PC-9 (cell line): ENCODE measurements around the gene RAB25. TPM values are rescaled to one million over a fixed set of nuclear protein-coding genes. Genes with fewer than 3 reads are reported as not detected.

Source experiments
- Bru-seq: library from RNA; stranded (reverse); fragments of 400-500 nt; gene quantifications from one replicate; lab custom pipeline; 2021; lab: Mats Ljungman, UMichigan
- BruChase-seq, 2 experiments: library from RNA; stranded (reverse); fragments of 400-500 nt; gene quantifications; one replicate each; lab custom pipeline; 2021; lab: Mats Ljungman, UMichigan
- BruUV-seq: library from RNA; stranded (reverse); fragments of 400-500 nt; replicated peaks from 2 replicates; lab custom pipeline; 2021; lab: Mats Ljungman, UMichigan
- CTCF ChIA-PET: fragments of 300-600 bp; sonication (Branson Sonifier 250); formaldehyde crosslinking; loops from one replicate; lab custom pipeline; 2022; ENCODE audit warnings: antibody characterized with exemption; lab: Charles Lee
- POLR2A ChIA-PET: fragments of 300-600 bp; sonication (Branson Sonifier 250); formaldehyde crosslinking; loops from one replicate; lab custom pipeline; 2022; ENCODE audit warnings: antibody characterized with exemption; ENCODE audit not compliant: unreplicated experiment; lab: Charles Lee
- DNase-seq, 2 experiments: peaks; one replicate each; pipeline versions ENCODE4 v3.0.0 to v3.0.0-alpha.2; 2015 to 2022; ENCODE audit warnings: mixed read lengths in 1 of 2
- H2AFZ ChIP-seq: fragments of 200-600 bp; sonication (generic); 2 replicates; pipeline ENCODE4 v1.8.1; 2017; ENCODE audit warnings: antibody characterized with exemption
- H3F3A ChIP-seq: fragments of 200-600 bp; sonication (generic); 2 replicates; pipeline ENCODE4 v1.8.1; 2017; ENCODE audit warnings: antibody characterized with exemption, mild to moderate bottlenecking, low read depth; ENCODE audit not compliant: insufficient read depth
- H3K27ac ChIP-seq: fragments of 200-600 bp; sonication (generic); 2 replicates; pipeline ENCODE4 v1.6.1; 2016; ENCODE audit warnings: mixed run types
- H3K27me3 ChIP-seq: fragments of 200-600 bp; sonication (generic); 2 replicates; pipeline ENCODE4 v1.6.1; 2016; ENCODE audit warnings: low read depth, mixed run types; ENCODE audit not compliant: insufficient read depth
- H3K36me3 ChIP-seq: fragments of 200-600 bp; sonication (generic); 2 replicates; pipeline ENCODE4 v1.6.1; 2016; ENCODE audit warnings: low read depth, mixed run types
- H3K4me1 ChIP-seq: fragments of 200-600 bp; sonication (generic); replicated peaks from 2 replicates; pipeline ENCODE4 v1.6.1; 2016; ENCODE audit warnings: mixed run types; ENCODE audit not compliant: insufficient read depth
- H3K4me2 ChIP-seq: fragments of 200-600 bp; sonication (generic); 2 replicates; pipeline ENCODE4 v1.6.1; 2017; ENCODE audit warnings: mixed run types
- H3K4me3 ChIP-seq: fragments of 200-600 bp; sonication (generic); 2 replicates; pipeline ENCODE4 v1.6.1; 2016; ENCODE audit warnings: mixed run types
- H3K79me2 ChIP-seq: fragments of 200-600 bp; sonication (generic); 2 replicates; pipeline ENCODE4 v1.6.1; 2017; ENCODE audit warnings: low read depth, mixed run types
- H3K9me2 ChIP-seq: fragments of 200-600 bp; sonication (generic); 2 replicates; pipeline ENCODE4 v1.8.1; 2017; ENCODE audit warnings: mild to moderate bottlenecking; ENCODE audit not compliant: insufficient read depth
- H3K9me3 ChIP-seq: fragments of 200-600 bp; sonication (generic); 2 replicates; pipeline ENCODE4 v1.8.1; 2016; ENCODE audit warnings: low read depth; ENCODE audit not compliant: insufficient read depth
- H4K20me1 ChIP-seq: fragments of 200-600 bp; sonication (generic); 2 replicates; pipeline ENCODE4 v1.8.1; 2017; ENCODE audit not compliant: insufficient read depth
- EZH2 ChIP-seq: fragments of 200-600 bp; sonication (generic); IDR thresholded peaks from 2 replicates; pipeline ENCODE4 v1.8.0; 2017; ENCODE audit warnings: antibody characterized with exemption, low read depth
- intact Hi-C: fragments of 100-400 bp; cut with micrococcal nuclease; formaldehyde crosslinking; loops from one replicate; pipeline ENCODE4 v1.10.0; 2022; ENCODE audit not compliant: unreplicated experiment
- long read RNA-seq: library from polyadenylated mRNA; stranded (forward); transcript quantifications from one replicate; pipeline ENCODE4 v2.0.0, GENCODE V29; 2022
- total RNA-seq: library from RNA; stranded (reverse); gene quantifications from 2 replicates; pipeline ENCODE4 v1.2.3, GENCODE V29; 2021
- TF ChIP-seq, protein P1 (sequence below): fragments of 200-600 bp; sonication (generic); conservative IDR thresholded peaks from 2 replicates; pipeline ENCODE4 v1.6.1; 2017; ENCODE audit warnings: mixed run types, antibody characterized with exemption, mild to moderate bottlenecking, moderate library complexity

Gene RAB25
- 129 and 194 TPM in 2 replicates for total RNA-seq
- Bru-seq, nascent RNA: percentile 74 among the genes with signal in this experiment
- percentile 80 among the genes with signal in this experiment for BruChase-seq, experiment 1, labeled RNA remaining after a 2-hour chase
- BruChase-seq, experiment 2, labeled RNA remaining after a 6-hour chase: percentile 86 among the genes with signal in this experiment
- long read RNA-seq, transcript RAB25-201 (5 exons, 1,110 nt): major isoform, 80 of 115 reads
- long read RNA-seq, transcript RAB25-203 (4 exons, 681 nt): minor isoform, 29 of 115 reads
- long read RNA-seq, partial matches to known transcripts: 0 of 115 reads
- long read RNA-seq, other reads (novel, unspliced or antisense): 3 of 115 reads

GRCh38 chr1:156060937-156061636 lies at the start of gene RAB25:
RAB25 (plus strand) TSS chr1:156061160; CDS start chr1:156061401, 241 bp downstream.
- Histone ChIP-seq H3K79me2 (peaks cover 49% of the 10 kb centered on the region), H3F3A (peaks cover 22% of the 10 kb centered on the region), H3K4me3 (peak within 1 kb of the TSS; percentile 64), H2AFZ (peak within 1 kb of the TSS; percentile 93), H3K9me3 (no peaks in the 10 kb centered on the region), H3K4me2 (peak within 1 kb of the TSS; percentile 94), H3K27me3 (no peaks in the 10 kb centered on the region), H3K4me1 (peaks cover 18% of the 10 kb centered on the region), H3K27ac (peak within 1 kb of the TSS; percentile 61), H3K36me3 (peaks cover 7% of the 10 kb centered on the region; the same call in 1 of the 2 replicates), H3K9me2 (no peaks in the 10 kb centered on the region), H4K20me1 (peaks cover 28% of the 10 kb centered on the region)
- intact Hi-C loops: loop anchor here (1.0 to 5.0 kb wide), 3 partner anchors 22 to 99 kb away; partner anchors contain the start of gene MEX3A
- POLR2A ChIA-PET: interaction anchor here (0.6 to 0.8 kb wide), 7 partner anchors 46 to 649 kb away, joined by 3 to 8 read pairs (median 3); partner anchors contain the start of gene ARHGEF2
- CTCF ChIA-PET: interaction anchor here (0.5 to 0.6 kb wide), 4 partner anchors 122 to 1204 kb away, joined by 3 to 12 read pairs (median 4); no protein-coding TSS in a partner anchor
- DNase-seq: peak; percentile 90 to 92
- BruUV-seq: TSS peak; percentile 70
- no peak for TF ChIP-seq EZH2
- TF ChIP-seq, protein P1, sequence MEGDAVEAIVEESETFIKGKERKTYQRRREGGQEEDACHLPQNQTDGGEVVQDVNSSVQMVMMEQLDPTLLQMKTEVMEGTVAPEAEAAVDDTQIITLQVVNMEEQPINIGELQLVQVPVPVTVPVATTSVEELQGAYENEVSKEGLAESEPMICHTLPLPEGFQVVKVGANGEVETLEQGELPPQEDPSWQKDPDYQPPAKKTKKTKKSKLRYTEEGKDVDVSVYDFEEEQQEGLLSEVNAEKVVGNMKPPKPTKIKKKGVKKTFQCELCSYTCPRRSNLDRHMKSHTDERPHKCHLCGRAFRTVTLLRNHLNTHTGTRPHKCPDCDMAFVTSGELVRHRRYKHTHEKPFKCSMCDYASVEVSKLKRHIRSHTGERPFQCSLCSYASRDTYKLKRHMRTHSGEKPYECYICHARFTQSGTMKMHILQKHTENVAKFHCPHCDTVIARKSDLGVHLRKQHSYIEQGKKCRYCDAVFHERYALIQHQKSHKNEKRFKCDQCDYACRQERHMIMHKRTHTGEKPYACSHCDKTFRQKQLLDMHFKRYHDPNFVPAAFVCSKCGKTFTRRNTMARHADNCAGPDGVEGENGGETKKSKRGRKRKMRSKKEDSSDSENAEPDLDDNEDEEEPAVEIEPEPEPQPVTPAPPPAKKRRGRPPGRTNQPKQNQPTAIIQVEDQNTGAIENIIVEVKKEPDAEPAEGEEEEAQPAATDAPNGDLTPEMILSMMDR: no peak

DNA sequence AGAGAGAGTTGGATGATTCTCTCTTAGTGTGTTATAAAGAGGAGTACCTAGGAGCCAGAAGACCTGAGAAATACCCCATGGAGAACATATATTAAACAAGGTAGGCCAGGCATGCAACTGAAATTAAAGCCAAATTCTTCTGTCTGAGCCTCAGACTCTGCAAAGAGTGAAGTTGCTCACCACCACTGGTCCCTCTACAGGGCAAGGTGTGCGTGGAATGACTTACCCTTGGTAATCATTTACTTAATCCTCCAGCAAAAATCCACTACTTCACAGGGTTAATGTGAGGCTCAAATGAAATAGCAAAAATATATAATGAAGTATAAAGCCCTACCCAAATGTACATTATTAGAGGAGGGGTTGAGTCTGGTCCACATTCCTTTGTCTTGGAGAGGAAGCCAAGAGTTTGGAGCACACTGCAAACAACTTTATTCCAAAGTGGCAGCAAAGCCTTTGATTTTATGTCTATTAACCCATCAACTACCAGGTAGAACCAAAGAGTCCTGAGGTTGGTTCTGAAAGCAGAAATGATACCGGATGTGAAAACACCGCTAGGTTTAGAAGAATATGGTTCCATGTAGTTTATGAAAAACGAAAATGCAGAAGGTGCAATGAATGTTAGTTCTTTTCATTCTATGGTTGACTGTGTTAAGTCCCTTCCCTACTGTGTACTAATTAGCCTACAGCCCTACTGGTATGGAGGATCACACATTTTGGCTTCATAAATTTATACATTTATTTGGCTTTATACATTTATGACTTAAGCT lies 48.7 kb upstream of the RAB25 start:
- H3K4me2 ChIP-seq: no peak overlapping the region
- peaks cover 70% of the 10 kb centered on the region for H3K36me3 ChIP-seq
- H3K27me3 ChIP-seq: no peaks in the 10 kb centered on the region
- no peaks in the 10 kb centered on the region for H3K9me2 ChIP-seq
- peaks cover 7% of the 10 kb centered on the region for H3K4me1 ChIP-seq
- H3K4me3 ChIP-seq: no peak overlapping the region
- H2AFZ ChIP-seq: no peak overlapping the region
- intact Hi-C loops: no loop called here
- no peak for DNase-seq
- H4K20me1 ChIP-seq: peaks cover 9% of the 10 kb centered on the region; the same call in 1 of the 2 replicates
- ChIA-PET CTCF (no interaction called here), POLR2A (no interaction called here)
- TF ChIP-seq EZH2: no peak
- TF ChIP-seq, protein P1: no peak
- H3K79me2 ChIP-seq: peaks cover 8% of the 10 kb centered on the region
- peaks cover 54% of the 10 kb centered on the region for H3F3A ChIP-seq
- no peaks in the 10 kb centered on the region for H3K9me3 ChIP-seq
- no TSS peak for BruUV-seq
- H3K27ac ChIP-seq: no peak overlapping the region

- Histone ChIP-seq H2AFZ (no peak overlapping the region), H3K36me3 (peaks cover 78% of the 10 kb centered on the region), H3K4me2 (no peak overlapping the region), H3K79me2 (peaks cover 31% of the 10 kb centered on the region), H3K9me3 (no peaks in the 10 kb centered on the region), H3K27me3 (no peaks in the 10 kb centered on the region), H4K20me1 (peaks cover 19% of the 10 kb centered on the region), H3F3A (peaks cover 34% of the 10 kb centered on the region; the same call in 1 of the 2 replicates), H3K27ac (no peak overlapping the region), H3K4me3 (no peak overlapping the region), H3K4me1 (peaks cover 9% of the 10 kb centered on the region), H3K9me2 (no peaks in the 10 kb centered on the region)
- intact Hi-C loops: no loop called here
- POLR2A ChIA-PET: no interaction called here
- CTCF ChIA-PET: no interaction called here
- DNase-seq: no peak
- BruUV-seq: no TSS peak
- TF ChIP-seq, protein P1: no peak
- no peak for TF ChIP-seq EZH2
Observed at GRCh38 chr1:156014829-156015228, 46.1 kb upstream of the RAB25 start.
